HEK293 (cell line): ENCODE results near the gene PLCL2.

Source experiments
- CTCF ChIA-PET: fragments of 350-600 bp; formaldehyde crosslinking; extraction: SDS; loops from one replicate; lab custom pipeline; 2021; ENCODE audit warnings: antibody characterized with exemption; lab: Yijun Ruan, JAX
- POLR2A ChIA-PET: fragments of 300-600 bp; formaldehyde crosslinking; extraction: SDS; loops from one replicate; lab custom pipeline; 2020; ENCODE audit warnings: antibody characterized with exemption, inconsistent platforms; lab: Yijun Ruan, JAX
- H3K27ac ChIP-seq: fragments of 200-500 bp; sonication (Bioruptor generic); 2 replicates; pipeline ENCODE4 v1.5.1; 2014; ENCODE audit warnings: low read depth, low read length, control low read depth, inconsistent platforms; ENCODE audit errors: extremely low read depth
- H3K36me3 ChIP-seq, 2 experiments: fragments of 200-500 bp in 1 of 2; sonication (Bioruptor generic) in 1 of 2; 1 replicate in 1 of 2; 2 replicates in 1 of 2; pipeline ENCODE4 v1.5.1; 2014 to 2017; ENCODE audit warnings: inconsistent platforms in 2 of 2, low read length in 2 of 2; ENCODE audit not compliant: control insufficient read depth in 2 of 2, insufficient read depth in 1 of 2
- H3K4me1 ChIP-seq: fragments of 200-500 bp; sonication (Bioruptor generic); 2 replicates; pipeline ENCODE4 v1.5.1; 2014; ENCODE audit warnings: mild to moderate bottlenecking, low read length, inconsistent platforms; ENCODE audit not compliant: control insufficient read depth, insufficient read depth
- H3K4me3 ChIP-seq: 2 replicates; pipeline ENCODE4 v1.5.1; 2011; ENCODE audit warnings: low read depth, mild to moderate bottlenecking, control low read depth, low read length, moderate library complexity
- H3K9me3 ChIP-seq: fragments of 200-500 bp; sonication (Bioruptor generic); 2 replicates; pipeline ENCODE4 v1.5.1; 2014; ENCODE audit warnings: low read depth, low read length, inconsistent platforms; ENCODE audit not compliant: control insufficient read depth, insufficient read depth
- GFI1B ChIP-seq: fragments of 450-650 bp; formaldehyde crosslinking; IDR thresholded peaks from 2 replicates; pipeline ENCODE4 v1.5.1; 2016; ENCODE audit warnings: missing biosample characterization, missing genetic modification characterization
- IKZF3 ChIP-seq: fragments of 450-650 bp; IDR thresholded peaks from 2 replicates; pipeline ENCODE4 v1.5.0; 2018; ENCODE audit warnings: missing biosample characterization, mild to moderate bottlenecking, missing genetic modification characterization, moderate library complexity
- KLF1 ChIP-seq: fragments of 450-650 bp; formaldehyde crosslinking; IDR thresholded peaks from 2 replicates; pipeline ENCODE4 v1.5.1; 2016; ENCODE audit warnings: missing biosample characterization, missing genetic modification characterization
- KLF10 ChIP-seq: fragments of 450-650 bp; IDR thresholded peaks from 2 replicates; pipeline ENCODE4 v1.5.1; 2018; ENCODE audit warnings: missing biosample characterization, mild to moderate bottlenecking, missing genetic modification characterization
- KLF8 ChIP-seq: fragments of 450-650 bp; formaldehyde crosslinking; IDR thresholded peaks from 2 replicates; pipeline ENCODE4 v1.5.1; 2016; ENCODE audit warnings: missing biosample characterization, missing genetic modification characterization
- MEIS1 ChIP-seq: sonication (generic); formaldehyde crosslinking; IDR thresholded peaks from 2 replicates; pipeline ENCODE4 v1.8.1; 2022; ENCODE audit warnings: missing genetic modification reagents, mild to moderate bottlenecking, borderline replicate concordance
- REPIN1 ChIP-seq: fragments of 450-650 bp; formaldehyde crosslinking; IDR thresholded peaks from 2 replicates; pipeline ENCODE4 v1.5.1; 2017; ENCODE audit warnings: missing biosample characterization, missing genetic modification characterization, low read depth
- SCRT2 ChIP-seq: fragments of 450-650 bp; formaldehyde crosslinking; IDR thresholded peaks from 2 replicates; pipeline ENCODE4 v1.5.1; 2016; ENCODE audit warnings: missing biosample characterization, missing genetic modification characterization
- ZBTB20 ChIP-seq: fragments of 450-650 bp; formaldehyde crosslinking; IDR thresholded peaks from 2 replicates; pipeline ENCODE4 v1.5.1; 2016; ENCODE audit warnings: missing biosample characterization, missing genetic modification characterization
- ZIC2 ChIP-seq: fragments of 450-650 bp; formaldehyde crosslinking; IDR thresholded peaks from 2 replicates; pipeline ENCODE4 v1.5.1; 2016; ENCODE audit warnings: missing biosample characterization, missing genetic modification characterization
- ZNF132 ChIP-seq: fragments of 450-650 bp; formaldehyde crosslinking; IDR thresholded peaks from 2 replicates; pipeline ENCODE4 v1.5.1; 2017; ENCODE audit warnings: missing biosample characterization, missing genetic modification characterization, borderline replicate concordance
- ZNF140 ChIP-seq: fragments of 450-650 bp; formaldehyde crosslinking; IDR thresholded peaks from 2 replicates; pipeline ENCODE4 v1.5.1; 2016; ENCODE audit warnings: missing biosample characterization, missing genetic modification characterization
- ZNF211 ChIP-seq: fragments of 450-650 bp; formaldehyde crosslinking; IDR thresholded peaks from 2 replicates; pipeline ENCODE4 v1.5.1; 2016; ENCODE audit warnings: low read depth, missing biosample characterization, missing genetic modification characterization
- ZNF23 ChIP-seq: fragments of 450-650 bp; formaldehyde crosslinking; IDR thresholded peaks from 2 replicates; pipeline ENCODE4 v1.5.1; 2016; ENCODE audit warnings: missing biosample characterization, missing genetic modification characterization, borderline replicate concordance
- ZNF302 ChIP-seq: fragments of 450-650 bp; formaldehyde crosslinking; IDR thresholded peaks from 2 replicates; pipeline ENCODE4 v1.5.1; 2016; ENCODE audit warnings: missing biosample characterization, missing genetic modification characterization, low read depth
- ZNF366 ChIP-seq: fragments of 450-650 bp; formaldehyde crosslinking; conservative IDR thresholded peaks from 2 replicates; pipeline ENCODE4 v1.5.1; 2016; ENCODE audit warnings: missing biosample characterization, missing genetic modification characterization
- ZNF394 ChIP-seq: fragments of 450-650 bp; formaldehyde crosslinking; IDR thresholded peaks from 2 replicates; pipeline ENCODE4 v1.5.1; 2016; ENCODE audit warnings: missing biosample characterization, missing genetic modification characterization, mild to moderate bottlenecking, moderate library complexity, borderline replicate concordance
- ZNF416 ChIP-seq: fragments of 450-650 bp; formaldehyde crosslinking; IDR thresholded peaks from 2 replicates; pipeline ENCODE4 v1.5.1; 2016; ENCODE audit warnings: missing biosample characterization, missing genetic modification characterization
- ZNF560 ChIP-seq: fragments of 450-650 bp; formaldehyde crosslinking; IDR thresholded peaks from 2 replicates; pipeline ENCODE4 v1.5.1; 2017; ENCODE audit warnings: missing biosample characterization, missing genetic modification characterization, borderline replicate concordance
- ZNF585B ChIP-seq: fragments of 450-650 bp; formaldehyde crosslinking; IDR thresholded peaks from 2 replicates; pipeline ENCODE4 v1.5.1; 2016; ENCODE audit warnings: missing biosample characterization, missing genetic modification characterization
- ZNF623 ChIP-seq: fragments of 450-650 bp; formaldehyde crosslinking; IDR thresholded peaks from 2 replicates; pipeline ENCODE4 v1.5.1; 2016; ENCODE audit warnings: missing biosample characterization, missing genetic modification characterization
- ZNF654 ChIP-seq: fragments of 450-650 bp; formaldehyde crosslinking; IDR thresholded peaks from 2 replicates; pipeline ENCODE4 v1.5.1; 2016; ENCODE audit warnings: low read depth, missing biosample characterization, missing genetic modification characterization
- ZNF792 ChIP-seq: fragments of 450-650 bp; formaldehyde crosslinking; IDR thresholded peaks from 2 replicates; pipeline ENCODE4 v1.5.1; 2016; ENCODE audit warnings: missing biosample characterization, missing genetic modification characterization
- TF ChIP-seq, protein P1 (sequence below): fragments of 450-650 bp; formaldehyde crosslinking; IDR thresholded peaks from 2 replicates; pipeline ENCODE4 v1.5.1; 2016; ENCODE audit warnings: missing biosample characterization, missing genetic modification characterization
- TF ChIP-seq, protein P2 (sequence below): fragments of 450-650 bp; formaldehyde crosslinking; IDR thresholded peaks from 2 replicates; pipeline ENCODE4 v1.5.1; 2016; ENCODE audit warnings: missing biosample characterization, missing genetic modification characterization
- TF ChIP-seq, protein P3 (sequence below): fragments of 450-650 bp; formaldehyde crosslinking; IDR thresholded peaks from 2 replicates; pipeline ENCODE4 v1.5.1; 2017; ENCODE audit warnings: missing biosample characterization, missing genetic modification characterization

PLCL2 gene

DNA sequence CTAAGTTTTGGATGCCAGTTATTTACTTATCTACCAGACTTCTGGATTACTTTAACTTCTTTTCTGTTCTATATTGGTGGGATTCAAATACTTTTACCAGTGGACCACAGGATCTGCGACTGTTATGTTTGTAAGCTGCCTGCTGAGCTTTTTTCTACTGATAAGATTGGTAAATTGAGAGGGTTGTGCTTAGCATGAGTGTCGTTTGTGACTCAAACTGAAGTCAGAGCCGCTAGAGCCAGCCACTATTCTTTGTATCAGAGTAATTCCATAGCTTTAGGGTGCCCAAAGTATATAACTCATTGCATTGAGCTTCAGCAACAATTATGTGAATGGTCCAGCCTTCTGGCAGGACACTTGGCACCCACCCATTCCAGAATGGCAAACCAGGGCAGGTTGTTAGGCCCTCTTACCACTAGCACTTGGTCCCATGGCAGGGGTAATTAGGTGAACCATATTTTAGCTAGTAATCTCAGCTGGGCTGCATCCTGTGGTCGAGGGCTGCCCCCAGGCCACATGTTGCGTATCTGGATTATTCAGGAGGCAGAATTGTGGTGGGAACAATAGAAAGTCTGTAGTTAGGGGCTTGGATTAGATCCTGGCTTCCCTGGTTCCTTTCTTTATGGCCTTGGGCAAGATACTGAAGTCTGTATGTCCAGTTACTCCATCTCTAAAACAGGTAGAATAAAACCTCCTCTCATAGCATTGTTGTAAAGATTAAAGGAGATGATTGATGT lies 6.0 kb downstream of the PLCL2 start (continued):
- TF ChIP-seq, protein P1, sequence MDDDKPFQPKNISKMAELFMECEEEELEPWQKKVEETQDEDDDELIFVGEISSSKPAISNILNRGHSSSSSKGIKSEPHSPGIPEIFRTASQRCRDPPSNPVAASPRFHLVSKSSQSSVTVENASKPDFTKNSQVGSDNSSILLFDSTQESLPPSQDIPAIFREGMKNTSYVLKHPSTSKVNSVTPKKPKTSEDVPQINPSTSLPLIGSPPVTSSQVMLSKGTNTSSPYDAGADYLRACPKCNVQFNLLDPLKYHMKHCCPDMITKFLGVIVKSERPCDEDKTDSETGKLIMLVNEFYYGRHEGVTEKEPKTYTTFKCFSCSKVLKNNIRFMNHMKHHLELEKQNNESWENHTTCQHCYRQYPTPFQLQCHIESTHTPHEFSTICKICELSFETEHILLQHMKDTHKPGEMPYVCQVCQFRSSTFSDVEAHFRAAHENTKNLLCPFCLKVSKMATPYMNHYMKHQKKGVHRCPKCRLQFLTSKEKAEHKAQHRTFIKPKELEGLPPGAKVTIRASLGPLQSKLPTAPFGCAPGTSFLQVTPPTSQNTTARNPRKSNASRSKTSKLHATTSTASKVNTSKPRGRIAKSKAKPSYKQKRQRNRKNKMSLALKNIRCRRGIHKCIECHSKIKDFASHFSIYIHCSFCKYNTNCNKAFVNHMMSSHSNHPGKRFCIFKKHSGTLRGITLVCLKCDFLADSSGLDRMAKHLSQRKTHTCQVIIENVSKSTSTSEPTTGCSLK (tag by site-specific recombination) = no peak
- TF ChIP-seq ZNF416 (tag by site-specific recombination) (no peak), ZNF366 (no peak), IKZF3 (tag by site-specific recombination) (peak; percentile 30), KLF8 (tag by site-specific recombination) (no peak), ZNF792 (tag by site-specific recombination) (no peak), ZNF560 (no peak), ZNF394 (no peak), ZNF654 (no peak), ZIC2 (tag by site-specific recombination) (peak; percentile 37; the same call in 1 of the 2 replicates), ZNF585B (tag by site-specific recombination) (no peak), KLF1 (tag by site-specific recombination) (no peak), ZNF302 (no peak), SCRT2 (peak; percentile 63), MEIS1 (CRISPR knock-in tag) (no peak), ZNF623 (no peak), ZBTB20 (tag by site-specific recombination) (no peak), REPIN1 (tag by site-specific recombination) (no peak), GFI1B (tag by site-specific recombination) (no peak), ZNF132 (tag by site-specific recombination) (no peak)
- TF ChIP-seq, protein P2, sequence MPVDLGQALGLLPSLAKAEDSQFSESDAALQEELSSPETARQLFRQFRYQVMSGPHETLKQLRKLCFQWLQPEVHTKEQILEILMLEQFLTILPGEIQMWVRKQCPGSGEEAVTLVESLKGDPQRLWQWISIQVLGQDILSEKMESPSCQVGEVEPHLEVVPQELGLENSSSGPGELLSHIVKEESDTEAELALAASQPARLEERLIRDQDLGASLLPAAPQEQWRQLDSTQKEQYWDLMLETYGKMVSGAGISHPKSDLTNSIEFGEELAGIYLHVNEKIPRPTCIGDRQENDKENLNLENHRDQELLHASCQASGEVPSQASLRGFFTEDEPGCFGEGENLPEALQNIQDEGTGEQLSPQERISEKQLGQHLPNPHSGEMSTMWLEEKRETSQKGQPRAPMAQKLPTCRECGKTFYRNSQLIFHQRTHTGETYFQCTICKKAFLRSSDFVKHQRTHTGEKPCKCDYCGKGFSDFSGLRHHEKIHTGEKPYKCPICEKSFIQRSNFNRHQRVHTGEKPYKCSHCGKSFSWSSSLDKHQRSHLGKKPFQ (tag by site-specific recombination) = no peak
- TF ChIP-seq, protein P3, sequence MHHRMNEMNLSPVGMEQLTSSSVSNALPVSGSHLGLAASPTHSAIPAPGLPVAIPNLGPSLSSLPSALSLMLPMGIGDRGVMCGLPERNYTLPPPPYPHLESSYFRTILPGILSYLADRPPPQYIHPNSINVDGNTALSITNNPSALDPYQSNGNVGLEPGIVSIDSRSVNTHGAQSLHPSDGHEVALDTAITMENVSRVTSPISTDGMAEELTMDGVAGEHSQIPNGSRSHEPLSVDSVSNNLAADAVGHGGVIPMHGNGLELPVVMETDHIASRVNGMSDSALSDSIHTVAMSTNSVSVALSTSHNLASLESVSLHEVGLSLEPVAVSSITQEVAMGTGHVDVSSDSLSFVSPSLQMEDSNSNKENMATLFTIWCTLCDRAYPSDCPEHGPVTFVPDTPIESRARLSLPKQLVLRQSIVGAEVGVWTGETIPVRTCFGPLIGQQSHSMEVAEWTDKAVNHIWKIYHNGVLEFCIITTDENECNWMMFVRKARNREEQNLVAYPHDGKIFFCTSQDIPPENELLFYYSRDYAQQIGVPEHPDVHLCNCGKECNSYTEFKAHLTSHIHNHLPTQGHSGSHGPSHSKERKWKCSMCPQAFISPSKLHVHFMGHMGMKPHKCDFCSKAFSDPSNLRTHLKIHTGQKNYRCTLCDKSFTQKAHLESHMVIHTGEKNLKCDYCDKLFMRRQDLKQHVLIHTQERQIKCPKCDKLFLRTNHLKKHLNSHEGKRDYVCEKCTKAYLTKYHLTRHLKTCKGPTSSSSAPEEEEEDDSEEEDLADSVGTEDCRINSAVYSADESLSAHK (tag by site-specific recombination) = no peak
- TF ChIP-seq, all 188 proteins: peak for 5

DNA sequence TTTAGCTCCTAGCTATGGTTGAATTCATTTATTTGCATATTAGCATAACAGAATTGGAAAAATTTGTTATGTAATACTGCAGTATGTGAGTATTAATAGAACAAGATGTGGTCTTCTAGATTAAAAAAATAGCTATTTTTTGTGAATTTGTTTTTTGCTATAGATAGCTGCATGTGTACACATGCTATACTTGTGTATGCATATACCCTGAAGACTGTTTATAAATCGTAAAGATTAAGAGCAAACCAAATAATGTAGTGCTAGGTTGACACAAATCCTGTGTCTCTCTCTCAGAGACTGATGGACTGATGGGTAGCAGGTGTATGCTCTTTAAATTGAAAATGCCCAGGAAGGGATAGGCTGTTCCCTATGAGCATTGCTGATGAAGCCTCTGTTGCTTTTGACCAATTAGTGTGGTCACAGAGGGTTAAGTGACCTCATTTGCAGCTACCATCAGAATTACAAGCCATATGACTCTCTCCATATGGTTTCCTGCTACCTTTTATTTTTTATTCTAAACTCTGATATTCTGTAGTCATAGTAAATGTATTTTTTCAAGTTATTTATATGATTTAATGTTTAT lies 9.0 kb downstream of the PLCL2 start:
- Histone ChIP-seq H3K4me1 (peaks cover 37% of the 10 kb centered on the region), H3K9me3 (no peaks in the 10 kb centered on the region), H3K4me3 (no peak overlapping the region), H3K36me3 (no peaks in the 10 kb centered on the region), H3K27ac (no peak overlapping the region)
- POLR2A ChIA-PET = no interaction called here
- CTCF ChIA-PET = interaction anchor here (1.2 kb wide), 1 partner anchor 9 kb away, joined by 3 read pairs; the partner anchor contains the start of gene PLCL2
- TF ChIP-seq ZNF140 (tag by site-specific recombination) (no peak), KLF10 (tag by site-specific recombination) (no peak), ZNF211 (tag by site-specific recombination) (no peak), ZNF23 (no peak)
